HG03280 (cell line): ENCODE data around the gene SLC39A6.
"Not testable (repeated sequence)": the region's sequence is repeated elsewhere in the genome, so short reads cannot be mapped to it uniquely, and the experiment has no call there.

Source experiments
- ATAC-seq: cut with Tn5 transposase; IDR thresholded peaks from one replicate; pipeline ENCODE4 v1.9.1; 2021; ENCODE audit warnings: mild to moderate bottlenecking, moderate library complexity; ENCODE audit not compliant: unreplicated experiment

The SLC39A6 gene

GRCh38 chr18:36104749-36105148 lies 24.4 kb downstream of the SLC39A6 start:
- ATAC-seq: no peak

DNA sequence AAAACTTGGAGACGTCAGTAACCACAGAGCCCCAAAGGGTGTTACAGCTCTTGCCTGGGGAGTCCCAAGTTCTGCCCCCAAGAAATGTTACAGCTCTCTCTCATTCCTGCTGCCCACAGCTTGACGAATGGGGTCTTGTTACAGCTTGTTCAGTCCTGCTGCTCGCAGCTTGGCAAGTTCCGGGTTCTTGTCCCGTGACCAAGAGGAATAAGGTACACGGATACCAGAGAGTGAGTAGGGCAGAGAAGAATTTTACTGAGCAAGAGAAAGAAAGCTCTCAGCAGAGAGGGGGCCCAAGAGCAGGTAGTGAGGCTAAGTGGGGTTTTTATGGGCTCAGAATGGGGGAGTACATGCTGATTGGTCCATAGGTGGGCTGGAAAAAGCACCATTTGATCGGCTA lies 27.2 kb downstream of the SLC39A6 start:
- no peak for ATAC-seq

DNA sequence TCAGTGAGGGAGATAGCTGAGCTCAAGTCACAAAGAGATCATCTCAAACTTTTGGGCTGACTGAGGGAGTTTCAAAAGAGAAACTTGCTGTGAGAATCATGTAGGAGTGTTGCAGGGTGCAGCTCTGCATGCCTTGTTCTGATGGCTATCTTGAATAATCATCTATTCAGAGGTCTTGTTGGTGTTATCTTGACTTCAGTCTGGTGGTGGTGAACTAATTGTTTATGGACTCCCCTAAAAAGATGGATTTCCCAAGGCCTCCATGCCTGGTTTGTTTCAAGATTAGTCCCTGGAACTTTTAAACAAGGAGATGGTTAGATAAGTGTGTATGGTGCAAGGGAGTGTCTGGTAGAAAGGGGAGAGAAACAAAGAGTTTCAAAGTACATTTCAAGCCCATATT lies 29.8 kb downstream of the SLC39A6 start:
- ATAC-seq: no peak

- no peak for ATAC-seq
These were observed 32.2 kb downstream of the SLC39A6 start for GRCh38 chr18:36096955-36097354.

DNA sequence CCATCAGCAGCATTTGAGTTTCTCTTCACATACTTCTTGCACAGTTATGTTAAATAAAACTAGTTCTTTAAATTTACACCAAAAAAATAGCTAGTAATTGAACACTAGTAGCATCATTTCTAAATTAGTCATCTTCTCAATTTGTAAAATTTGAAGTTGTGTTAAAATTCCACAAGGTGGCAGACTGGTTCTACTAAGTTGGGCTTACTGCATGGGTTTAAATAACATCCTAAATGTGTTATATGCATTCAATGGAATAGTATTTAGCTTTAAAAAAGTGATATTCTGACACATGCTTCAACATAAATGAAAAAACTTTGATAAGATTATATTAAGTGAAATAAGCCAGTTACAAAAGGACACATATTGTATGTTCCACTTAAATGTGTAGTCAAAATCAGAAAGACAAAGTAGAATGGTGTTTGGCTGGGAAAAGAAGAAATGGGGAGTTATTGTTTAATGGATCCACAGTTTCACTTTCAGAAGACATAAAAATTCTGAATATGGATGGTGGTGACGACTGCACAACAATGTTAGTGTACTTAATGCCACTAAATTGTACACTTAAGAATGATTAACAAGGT lies 33.1 kb downstream of the SLC39A6 start:
- ATAC-seq: no peak

GRCh38 chr18:36094431-36094830 lies 34.7 kb downstream of the SLC39A6 start:
- no peak for ATAC-seq

DNA sequence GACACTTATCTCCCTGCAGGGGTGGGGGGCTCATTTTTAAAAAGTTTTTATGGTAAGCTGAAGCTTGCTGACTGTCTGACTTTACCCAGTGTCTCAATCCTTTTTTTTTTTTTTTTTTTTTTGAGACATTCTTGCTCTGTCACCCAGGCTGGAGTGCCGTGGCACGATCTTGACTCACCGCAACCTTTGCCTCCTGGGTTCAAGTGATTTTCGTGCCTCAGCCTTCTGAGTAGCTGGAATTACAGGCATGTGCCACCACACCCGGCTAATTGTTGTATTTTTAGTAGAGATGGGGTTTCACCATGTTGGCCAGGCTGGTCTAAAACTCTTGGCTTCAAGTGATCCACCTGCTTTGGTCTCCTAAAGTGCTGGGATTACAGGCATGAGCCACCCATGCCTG lies 37.0 kb downstream of the SLC39A6 start:
- ATAC-seq: not testable (repeated sequence)

DNA sequence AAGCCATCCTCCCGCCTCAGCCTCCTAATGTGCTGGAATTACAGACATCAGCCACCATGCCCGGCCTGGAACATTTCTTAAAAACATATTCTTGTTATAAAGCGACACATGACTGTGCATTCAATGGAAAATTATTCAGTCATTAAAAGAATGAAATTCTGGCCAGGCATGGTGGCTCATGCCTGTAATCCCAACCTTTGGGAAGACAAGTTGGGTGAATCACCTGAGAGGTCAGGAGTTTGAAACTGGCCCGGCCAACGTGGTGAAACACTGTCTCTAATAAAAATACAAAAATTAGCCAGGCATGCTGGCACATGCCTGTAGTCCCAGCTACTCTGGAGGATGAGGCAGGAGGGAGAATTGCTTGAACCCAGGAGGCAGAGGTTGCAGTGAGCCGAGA lies 40.1 kb downstream of the SLC39A6 start:
- ATAC-seq: no peak

- ATAC-seq: no peak
These were observed 40.9 kb downstream of the SLC39A6 start for GRCh38 chr18:36088256-36088655.

- ATAC-seq: no peak
These were observed 43.0 kb downstream of the SLC39A6 start for GRCh38 chr18:36086186-36086585.

GRCh38 chr18:36085195-36085594 lies 43.9 kb downstream of the SLC39A6 start:
- ATAC-seq: no peak

GRCh38 chr18:36083729-36084128 lies 45.4 kb downstream of the SLC39A6 start:
- ATAC-seq: no peak

- not testable (repeated sequence) for ATAC-seq
These were observed 48.0 kb downstream of the SLC39A6 start for GRCh38 chr18:36081118-36081517.

DNA sequence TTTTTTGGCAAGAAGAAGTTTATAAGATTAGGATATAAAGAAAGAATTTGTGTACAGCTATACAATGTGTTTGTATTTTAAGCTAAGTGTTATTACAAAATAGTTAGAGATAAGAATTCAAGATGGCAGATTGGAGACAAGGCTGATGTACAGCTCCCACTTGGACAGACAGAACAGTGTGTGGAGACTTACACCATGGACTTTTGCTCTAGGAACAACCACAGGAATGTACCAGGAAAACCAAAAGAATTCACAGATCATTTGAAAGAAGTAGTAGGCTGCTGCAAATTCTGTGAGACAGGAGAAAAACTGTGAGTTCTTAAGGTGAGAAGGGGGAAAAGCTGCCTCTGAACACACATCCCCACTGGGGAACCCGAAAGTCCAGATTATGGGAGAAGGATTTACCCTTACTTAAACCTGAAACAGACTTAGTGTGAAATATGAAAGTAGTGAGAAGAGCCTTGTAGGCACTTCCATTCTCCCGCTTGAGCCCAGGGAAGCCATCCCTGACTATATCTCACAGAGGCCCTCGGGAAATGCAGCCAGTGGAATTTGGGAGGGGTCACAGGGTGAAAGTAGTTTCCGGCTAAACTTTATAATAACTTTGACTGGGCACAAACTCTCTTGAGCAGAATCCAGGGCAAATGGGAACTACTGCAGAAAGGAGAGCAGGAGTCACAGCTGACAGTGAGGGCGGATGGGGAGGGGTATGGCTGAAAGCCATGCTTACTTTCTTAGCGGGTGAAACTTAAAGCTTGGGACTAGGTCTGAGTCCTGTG lies 50.2 kb downstream of the SLC39A6 start:
- ATAC-seq: no peak

- not testable (repeated sequence) for ATAC-seq
These were observed 51.4 kb downstream of the SLC39A6 start for GRCh38 chr18:36077764-36078163.

DNA sequence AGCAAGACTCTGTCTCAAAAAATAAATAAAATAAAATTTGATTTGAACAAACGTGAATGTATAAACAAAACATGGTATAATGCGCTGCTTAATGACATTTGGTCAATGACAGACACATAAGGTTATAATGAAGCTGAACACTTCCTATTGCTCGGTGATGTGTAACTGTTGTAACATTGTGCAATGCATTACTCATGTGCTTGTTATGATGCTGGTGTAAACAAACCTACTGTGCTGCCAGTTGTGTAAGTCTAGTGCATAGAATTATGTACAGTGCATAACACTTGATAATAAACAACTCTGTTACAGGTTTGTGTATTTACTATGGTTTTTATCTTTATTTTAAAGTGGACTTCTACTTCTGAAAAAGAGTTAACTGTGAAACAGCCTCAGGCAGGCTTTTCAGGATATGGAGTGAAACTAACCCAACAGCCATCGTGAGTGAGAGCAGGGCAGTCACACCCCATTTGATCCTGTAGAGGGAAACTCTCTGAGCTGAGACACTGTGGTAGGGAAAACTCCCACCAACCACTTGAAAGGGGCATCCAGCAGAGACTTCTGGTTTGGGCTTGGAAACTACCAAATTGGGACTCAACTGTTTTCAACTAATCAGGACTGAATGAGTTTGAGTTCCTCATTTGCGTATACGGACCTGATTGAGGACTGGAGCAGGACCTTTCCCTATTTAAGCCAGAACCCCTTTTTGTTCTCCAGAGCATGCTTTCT lies 53.1 kb downstream of the SLC39A6 start:
- ATAC-seq: no peak

DNA sequence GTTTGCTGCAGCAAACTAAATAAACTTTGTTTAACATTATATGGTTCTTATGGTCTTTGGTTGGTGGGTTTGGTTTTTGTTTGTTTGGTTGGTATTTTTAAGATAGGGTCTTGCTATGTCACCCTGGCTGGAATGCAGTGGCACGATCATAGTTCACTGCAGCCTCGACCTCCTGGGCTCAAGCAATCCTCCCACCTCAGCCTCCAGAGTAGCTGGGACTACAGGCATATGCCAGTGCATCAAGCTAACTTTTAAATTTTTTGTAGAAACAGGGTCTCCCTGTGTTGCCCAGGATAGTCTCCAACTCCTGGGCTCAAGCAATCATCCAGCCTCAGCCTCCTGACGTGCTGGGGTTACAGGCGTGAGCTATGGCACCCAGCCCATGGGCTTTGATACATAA lies 54.7 kb downstream of the SLC39A6 start:
- no peak for ATAC-seq

GRCh38 chr18:36073676-36074075 lies 55.5 kb downstream of the SLC39A6 start:
- ATAC-seq: no peak

GRCh38 chr18:36072406-36072805 lies 56.7 kb downstream of the SLC39A6 start:
- not testable (repeated sequence) for ATAC-seq

- ATAC-seq: peak; percentile 94
These were observed 61.8 kb downstream of the SLC39A6 start, which contains the start of gene RPRD1A for GRCh38 chr18:36067055-36067957. TSS of gene RPRD1A (minus strand) at chr18:36067559. CDS start at chr18:36067404, 155 bp downstream.

GRCh38 chr18:36066686-36067054 lies 62.5 kb downstream of the SLC39A6 start:
- ATAC-seq: peak; percentile 1
